Tibial nerve (tissue), 4 donors: Measurements from ENCODE around the gene RHOJ. TPM values are rescaled to one million over a fixed set of nuclear protein-coding genes. Genes with fewer than 3 reads are reported as not detected.
A peak's percentile ranks its signal among the peaks of the same experiment; 100 is the strongest.
"Not testable (repeated sequence)": the region's sequence is repeated elsewhere in the genome, so short reads cannot be mapped to it uniquely, and the experiment has no call there.

Experiments
- DNase-seq, 2 donors: peaks; one replicate each; pipeline ENCODE4 v3.0.0-alpha.2; 2019; ENCODE audit warnings: low spot score in 2 of 2
- H3K27ac ChIP-seq, 4 donors: fragments of 200-600 bp; sonication (generic) in 3 of 4; one replicate each; pipeline ENCODE4 v1.5.1; 2017 to 2019; ENCODE audit warnings: mild to moderate bottlenecking in 1 of 4
- H3K27me3 ChIP-seq, 2 donors: fragments of 200-600 bp; sonication (generic) in 1 of 2; one replicate each; pipeline versions ENCODE4 v1.5.1 to v1.6.0; 2017 to 2019
- H3K36me3 ChIP-seq, 3 donors: fragments of 200-600 bp; sonication (generic); one replicate each; pipeline ENCODE4 v1.5.1; 2018 to 2019
- H3K4me1 ChIP-seq, 4 donors: fragments of 200-600 bp; sonication (generic) in 3 of 4; one replicate each; pipeline ENCODE4 v1.5.1; 2017 to 2019
- H3K4me3 ChIP-seq, 4 donors: fragments of 200-600 bp; sonication (generic) in 3 of 4; one replicate each; pipeline ENCODE4 v1.5.1; 2017 to 2019; ENCODE audit warnings: mild to moderate bottlenecking in 1 of 4, moderate library complexity in 1 of 4
- H3K9me3 ChIP-seq, 4 donors: fragments of 200-600 bp; sonication (generic) in 3 of 4; one replicate each; pipeline ENCODE4 v1.5.1; 2017 to 2019
- CTCF ChIP-seq, 5 experiments: fragments of 200-600 bp in 3 of 5; fragments of 450-650 bp in 2 of 5; sonication (generic) in 3 of 5; IDR thresholded peaks; one replicate each; pipeline ENCODE4 v1.5.1; 2016 to 2019; ENCODE audit warnings: antibody characterized with exemption in 5 of 5, mild to moderate bottlenecking in 3 of 5, moderate library complexity in 2 of 5
- EP300 ChIP-seq, 2 donors: sonication (generic); formaldehyde crosslinking; IDR thresholded peaks; one replicate each; pipeline ENCODE4 v1.6.1; 2017; ENCODE audit warnings: antibody characterized with exemption in 2 of 2, mild to moderate bottlenecking in 1 of 2
- POLR2A ChIP-seq, 2 donors: fragments of 450-650 bp; IDR thresholded peaks; one replicate each; pipeline ENCODE4 v1.6.1; 2017; ENCODE audit warnings: antibody characterized with exemption in 2 of 2, mild to moderate bottlenecking in 2 of 2, moderate library complexity in 2 of 2
- WGBS, 2 donors: methylation state at CpG; one replicate each; pipeline ENCODE4 v1.1.5; 2018; 5-methylcytosine and 5-hydroxymethylcytosine counted together
- total RNA-seq, 4 donors: library from RNA; depleted of rRNA; stranded (reverse); fragments of >200 nt; gene quantifications; one replicate each; pipeline ENCODE4 v1.1.0, GENCODE V29; 2016

Gene RHOJ
- total RNA-seq, 4 donors from 2014 or later, result 10.0 to 20.7 (median 11.6) TPM

- Histone ChIP-seq H3K4me1 (peaks cover 0 to 38% (median 5%) of the 10 kb centered on the region in 4 donors), H3K4me3 (no peak overlapping the region), H3K9me3 (no peaks in the 10 kb centered on the region), H3K27ac (peak overlapping the region in 1 of 4 donors; percentile 55), H3K36me3 (peaks cover 0 to 19% (median 4%) of the 10 kb centered on the region in 3 donors), H3K27me3 (no peaks in the 10 kb centered on the region)
- WGBS, 2 donors, result 51 to 74% methylated on average over 4 of the region's 4 CpGs
- no peak for DNase-seq
- no peak for TF ChIP-seq EP300 (IDR thresholded peaks at IDR 0.05)
- TF ChIP-seq CTCF (IDR thresholded peaks at IDR 0.05), result no peak
- no peak for TF ChIP-seq POLR2A (IDR thresholded peaks at IDR 0.05)
These were observed 71.8 kb downstream of the RHOJ start for GRCh38 chr14:63276016-63276415.

GRCh38 chr14:63276492-63277342 lies 72.5 kb downstream of the RHOJ start:
- WGBS, 2 donors, result 44% methylated on average over 5 of the region's 5 CpGs
- peaks cover 0 to 38% (median 5%) of the 10 kb centered on the region in 4 donors for H3K4me1 ChIP-seq
- DNase-seq, result no peak
- no peak for TF ChIP-seq POLR2A (IDR thresholded peaks at IDR 0.05)
- TF ChIP-seq EP300 (IDR thresholded peaks at IDR 0.05), result no peak
- TF ChIP-seq CTCF (IDR thresholded peaks at IDR 0.05), result peak; percentile 65 to 90 (median 81)
- H3K36me3 ChIP-seq, result peaks cover 0 to 14% (median 4%) of the 10 kb centered on the region in 3 donors
- no peak overlapping the region for H3K4me3 ChIP-seq
- H3K27me3 ChIP-seq, result no peaks in the 10 kb centered on the region
- peak overlapping the region in 1 of 4 donors; percentile 55 for H3K27ac ChIP-seq
- H3K9me3 ChIP-seq, result no peaks in the 10 kb centered on the region

- Histone ChIP-seq H3K27ac (no peak overlapping the region), H3K27me3 (no peaks in the 10 kb centered on the region), H3K4me1 (peaks cover 0 to 42% (median 5%) of the 10 kb centered on the region in 4 donors), H3K4me3 (no peak overlapping the region), H3K9me3 (no peaks in the 10 kb centered on the region), H3K36me3 (peaks cover 0 to 10% (median 0%) of the 10 kb centered on the region in 3 donors)
- TF ChIP-seq CTCF (IDR thresholded peaks at IDR 0.05) (no peak), EP300 (IDR thresholded peaks at IDR 0.05) (no peak), POLR2A (IDR thresholded peaks at IDR 0.05) (no peak)
- DNase-seq, result no peak
- WGBS, 2 donors, result 55 to 58% methylated on average over 2 of the region's 2 CpGs
These were observed 73.4 kb downstream of the RHOJ start for GRCh38 chr14:63277591-63278183.

- H3K36me3 ChIP-seq, result peaks cover 0 to 22% (median 0%) of the 10 kb centered on the region in 3 donors
- 93 to 99% methylated on average over 4 of the region's 4 CpGs for WGBS, 2 donors
- not testable (repeated sequence) for H3K27ac ChIP-seq, H3K27me3 ChIP-seq, DNase-seq, H3K9me3 ChIP-seq, H3K4me3 ChIP-seq
- H3K4me1 ChIP-seq, result peaks cover 0 to 30% (median 0%) of the 10 kb centered on the region in 4 donors
These were observed 75.7 kb downstream of the RHOJ start for GRCh38 chr14:63279933-63280332.

GRCh38 chr14:63282997-63283883 lies 79.0 kb downstream of the RHOJ start:
- no peak for DNase-seq
- H3K27ac ChIP-seq, result no peak overlapping the region
- 54 to 62% methylated on average over 8 of the region's 8 CpGs for WGBS, 2 donors
- no peak overlapping the region for H3K4me3 ChIP-seq
- no peaks in the 10 kb centered on the region for H3K9me3 ChIP-seq
- H3K36me3 ChIP-seq, result peaks cover 0 to 54% (median 0%) of the 10 kb centered on the region in 3 donors
- H3K4me1 ChIP-seq, result peaks cover 0 to 13% (median 0%) of the 10 kb centered on the region in 4 donors
- H3K27me3 ChIP-seq, result no peaks in the 10 kb centered on the region
- TF ChIP-seq CTCF (IDR thresholded peaks at IDR 0.05), result no peak
- no peak for TF ChIP-seq POLR2A (IDR thresholded peaks at IDR 0.05)
- no peak for TF ChIP-seq EP300 (IDR thresholded peaks at IDR 0.05)
